ENCODE results near the gene RBFOX2.

GRCh38 chr22:35866651-35867050, 162.0 kb downstream of the RBFOX2 start:
- TF ChIP-seq, protein P1, sequence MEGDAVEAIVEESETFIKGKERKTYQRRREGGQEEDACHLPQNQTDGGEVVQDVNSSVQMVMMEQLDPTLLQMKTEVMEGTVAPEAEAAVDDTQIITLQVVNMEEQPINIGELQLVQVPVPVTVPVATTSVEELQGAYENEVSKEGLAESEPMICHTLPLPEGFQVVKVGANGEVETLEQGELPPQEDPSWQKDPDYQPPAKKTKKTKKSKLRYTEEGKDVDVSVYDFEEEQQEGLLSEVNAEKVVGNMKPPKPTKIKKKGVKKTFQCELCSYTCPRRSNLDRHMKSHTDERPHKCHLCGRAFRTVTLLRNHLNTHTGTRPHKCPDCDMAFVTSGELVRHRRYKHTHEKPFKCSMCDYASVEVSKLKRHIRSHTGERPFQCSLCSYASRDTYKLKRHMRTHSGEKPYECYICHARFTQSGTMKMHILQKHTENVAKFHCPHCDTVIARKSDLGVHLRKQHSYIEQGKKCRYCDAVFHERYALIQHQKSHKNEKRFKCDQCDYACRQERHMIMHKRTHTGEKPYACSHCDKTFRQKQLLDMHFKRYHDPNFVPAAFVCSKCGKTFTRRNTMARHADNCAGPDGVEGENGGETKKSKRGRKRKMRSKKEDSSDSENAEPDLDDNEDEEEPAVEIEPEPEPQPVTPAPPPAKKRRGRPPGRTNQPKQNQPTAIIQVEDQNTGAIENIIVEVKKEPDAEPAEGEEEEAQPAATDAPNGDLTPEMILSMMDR (IDR thresholded peaks at IDR 0.05): no peak
- no peak for TF ChIP-seq POLR2AphosphoS5 (IDR thresholded peaks at IDR 0.05)
- TF ChIP-seq POLR2A (IDR thresholded peaks at IDR 0.05): no peak

All from breast epithelium (tissue), 3 donors.